CD4-positive, alpha-beta T cell treated with Interleukin-4 for 4 hours (primary cell): Measurements from ENCODE around the gene TIMM22.
A peak's percentile ranks its signal among the peaks of the same experiment; 100 is the strongest.
"Not testable (repeated sequence)": the region's sequence is repeated elsewhere in the genome, so short reads cannot be mapped to it uniquely, and the experiment has no call there.

Experiments
- DNase-seq: peaks from one replicate; pipeline ENCODE4 v3.0.0-alpha.2; 2020

TIMM22 gene

DNA sequence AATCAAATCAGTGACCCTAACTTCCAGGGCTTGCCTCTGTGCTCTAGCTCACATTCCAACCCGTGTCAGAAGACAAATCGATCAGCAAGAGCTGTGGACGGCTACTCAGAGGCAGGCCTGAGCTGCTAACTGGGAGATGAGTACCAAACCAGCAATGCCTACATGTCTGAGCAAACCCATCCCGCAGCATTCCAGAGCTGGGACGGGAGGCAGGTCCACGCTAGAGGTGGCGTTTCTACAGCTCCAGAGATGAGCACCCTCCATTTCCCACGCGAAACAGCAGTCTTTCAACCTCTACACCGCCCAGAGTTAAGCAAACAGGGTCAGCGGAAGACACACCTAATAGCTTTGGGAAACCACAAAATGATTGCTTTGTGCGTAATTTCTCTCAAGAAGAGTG lies 23.9 kb upstream of the TIMM22 start:
- no peak for DNase-seq

GRCh38 chr17:974778-975177 lies 22.2 kb upstream of the TIMM22 start:
- DNase-seq = not testable (repeated sequence)

- DNase-seq = no peak
Observed at GRCh38 chr17:975371-975915, 21.5 kb upstream of the TIMM22 start.

GRCh38 chr17:976312-976711 lies 20.6 kb upstream of the TIMM22 start:
- no peak for DNase-seq

DNA sequence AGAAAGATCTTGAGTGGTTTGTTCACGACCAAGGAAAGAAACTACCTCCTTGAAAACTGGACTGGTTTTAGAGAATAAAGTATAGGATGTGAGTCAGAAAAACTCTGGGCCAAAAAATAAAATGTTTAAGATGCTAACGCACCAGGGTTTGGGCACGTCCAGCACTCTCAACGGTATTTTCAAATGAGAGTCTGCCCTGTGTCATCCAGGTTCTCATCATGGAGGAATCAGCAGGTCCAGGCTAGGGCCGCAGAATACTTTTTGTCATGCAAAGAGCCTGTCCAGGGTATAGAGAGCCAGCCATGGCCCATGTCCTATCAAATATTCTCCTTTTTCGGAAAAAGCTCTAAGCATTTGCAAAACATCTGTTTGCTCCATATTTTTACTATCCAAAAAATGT lies 19.8 kb upstream of the TIMM22 start:
- DNase-seq = no peak

- DNase-seq = no peak
Observed at GRCh38 chr17:978103-979093, 18.5 kb upstream of the TIMM22 start.

GRCh38 chr17:979212-979538 lies 17.8 kb upstream of the TIMM22 start:
- no peak for DNase-seq

GRCh38 chr17:979539-980405 lies 17.2 kb upstream of the TIMM22 start, which contains the start of gene NXN:
TSS of gene NXN (minus strand) at chr17:979776.
- DNase-seq = peak; percentile 65

- DNase-seq = peak; percentile 87
Observed at GRCh38 chr17:980406-981291, 16.3 kb upstream of the TIMM22 start.

DNA sequence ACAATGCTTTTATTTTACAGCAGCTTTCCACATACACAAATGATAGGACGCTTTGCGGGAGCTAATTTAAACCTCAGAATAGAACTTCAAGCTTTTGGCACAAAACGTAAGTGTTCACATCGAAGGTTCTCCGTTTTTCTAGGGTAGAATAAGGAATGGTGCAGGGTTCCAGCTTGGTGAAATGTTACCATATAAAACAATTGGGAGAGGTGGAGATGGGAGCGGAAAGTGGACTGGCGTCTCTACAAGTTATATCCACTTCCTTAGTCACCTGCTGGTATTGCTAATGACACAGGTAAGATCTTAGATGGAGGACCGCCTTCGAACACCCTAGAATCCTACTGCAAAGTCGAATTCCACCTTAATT lies 15.7 kb upstream of the TIMM22 start:
- no peak for DNase-seq

DNA sequence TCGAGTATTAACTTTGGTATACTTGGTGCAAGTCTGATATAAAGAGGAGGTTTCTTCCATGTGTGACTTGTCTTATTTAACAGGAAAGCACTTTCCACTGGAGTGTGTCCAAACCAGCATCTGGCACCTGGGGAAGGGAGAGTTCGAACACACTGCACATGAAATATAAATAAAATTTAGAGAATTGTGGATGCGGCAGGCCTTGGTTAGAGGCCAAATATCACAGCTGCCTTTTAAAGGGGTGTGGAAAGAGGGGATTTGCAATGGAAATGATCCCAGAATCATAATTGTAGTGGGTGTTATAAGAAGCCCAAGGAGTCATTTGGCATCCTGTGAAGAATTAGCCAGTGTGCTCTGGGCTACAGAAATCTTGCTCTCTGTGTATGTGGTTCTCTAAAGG lies 13.0 kb upstream of the TIMM22 start:
- DNase-seq = no peak

DNA sequence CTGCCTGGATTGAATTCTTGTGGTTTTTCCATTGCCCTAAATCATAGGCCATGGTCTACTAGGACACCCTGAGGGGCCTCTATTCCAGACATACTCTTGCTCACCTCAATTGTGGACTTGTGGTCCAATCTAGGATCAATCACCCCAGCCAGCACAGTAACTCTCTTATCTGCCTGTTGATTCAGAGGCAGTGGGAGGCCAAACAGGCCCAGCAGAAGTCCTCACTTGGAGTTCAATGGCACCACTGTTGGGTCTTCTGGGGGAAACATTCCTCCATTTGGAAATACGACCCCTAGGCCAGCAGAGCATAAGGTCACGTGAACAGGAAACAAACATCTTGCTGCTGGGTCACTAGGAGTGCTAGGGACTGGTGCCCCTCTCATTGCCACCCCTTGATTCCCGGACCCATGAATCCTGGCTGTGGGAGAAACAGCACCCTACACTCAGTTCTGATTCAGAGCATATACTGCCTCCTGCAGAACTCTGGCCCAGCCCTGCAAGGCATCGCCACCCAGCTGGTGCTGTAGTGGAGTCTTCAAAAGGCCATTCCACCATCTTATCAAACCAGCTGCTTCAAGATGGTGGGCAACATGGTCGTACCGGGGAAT lies 10.5 kb upstream of the TIMM22 start:
- no peak for DNase-seq

GRCh38 chr17:987931-988330 lies 9.0 kb upstream of the TIMM22 start:
- DNase-seq = no peak

- no peak for DNase-seq
Observed at GRCh38 chr17:988561-988960, 8.4 kb upstream of the TIMM22 start.

DNA sequence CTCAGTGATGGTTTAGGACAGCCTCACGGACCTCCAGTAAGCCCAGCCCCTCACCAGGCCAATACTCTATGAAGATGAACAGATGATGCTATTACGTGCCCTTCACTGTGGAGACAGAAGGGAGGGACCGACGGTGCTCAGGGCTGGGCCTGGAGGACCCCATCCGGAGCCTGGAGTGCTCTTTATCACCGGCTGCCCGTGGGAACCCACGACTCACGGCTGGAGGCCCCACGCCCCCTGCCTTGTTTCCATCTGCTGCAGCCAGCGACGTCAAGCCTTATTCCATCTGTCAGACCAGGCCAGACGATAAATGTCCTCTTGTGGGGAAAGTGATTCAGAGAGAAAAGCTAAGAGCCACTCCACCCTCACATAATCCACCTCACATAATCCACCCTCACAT lies 4.0 kb upstream of the TIMM22 start:
- DNase-seq = no peak

GRCh38 chr17:995324-995723 lies 1.6 kb upstream of the TIMM22 start:
- DNase-seq = not testable (repeated sequence)

GRCh38 chr17:998111-998510 lies 1.2 kb downstream of the TIMM22 start:
- no peak for DNase-seq

GRCh38 chr17:1000597-1001461 lies 3.9 kb downstream of the TIMM22 start:
- DNase-seq = no peak

- DNase-seq = no peak
Observed at GRCh38 chr17:1001640-1002411, 4.9 kb downstream of the TIMM22 start.

DNA sequence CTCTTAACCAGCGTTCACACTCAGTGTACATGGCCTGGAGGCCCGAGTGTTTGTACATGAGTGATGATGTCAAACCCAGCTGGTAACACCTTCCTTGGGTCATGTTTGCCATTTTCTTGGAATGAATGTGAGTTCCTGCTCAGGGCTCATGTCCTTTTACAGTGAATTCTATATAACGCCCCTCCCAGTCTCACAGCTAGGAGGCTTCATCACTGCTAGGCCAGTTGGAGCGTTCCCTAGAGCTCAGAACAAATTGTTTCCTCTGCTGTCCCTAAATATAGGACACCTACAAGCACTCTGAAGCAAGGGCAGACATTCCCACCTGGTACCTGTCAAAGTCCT lies 5.5 kb downstream of the TIMM22 start:
- no peak for DNase-seq
